Omental fat pad (tissue), 4 donors: ENCODE results near the gene SAV1. TPM values are rescaled to one million over a fixed set of nuclear protein-coding genes. Genes with fewer than 3 reads are reported as not detected.

Experiments used
- ATAC-seq: fragments of 150-250 bp; one replicate; pipeline ENCODE4 v1.9.1; 2016; ENCODE audit warnings: mild to moderate bottlenecking, moderate library complexity; ENCODE audit not compliant: low FRiP score
- DNase-seq: peaks from one replicate; pipeline ENCODE4 v3.0.0-alpha.2; 2019; ENCODE audit warnings: low spot score
- CTCF ChIP-seq, 3 donors: fragments of 450-650 bp; IDR thresholded peaks; one replicate each; pipeline ENCODE4 v1.5.1; 2016 to 2017; ENCODE audit warnings: antibody characterized with exemption in 3 of 3, mild to moderate bottlenecking in 3 of 3, moderate library complexity in 2 of 3
- total RNA-seq, 4 donors: library from RNA; depleted of rRNA; stranded (reverse); fragments of >200 nt; gene quantifications; one replicate each; pipeline ENCODE4 v1.1.0, GENCODE V29; 2016

Gene SAV1
- total RNA-seq, 4 donors from 2014 or later: 37.7 to 49.7 (median 40.0) TPM

- ATAC-seq: no peak
- no peak for TF ChIP-seq CTCF (IDR thresholded peaks at IDR 0.05)
- DNase-seq: no peak
These were observed 47.8 kb downstream of the SAV1 start for GRCh38 chr14:50620341-50620740.

GRCh38 chr14:50619569-50620141 is 48.5 kb downstream of the SAV1 start:
- TF ChIP-seq CTCF (IDR thresholded peaks at IDR 0.05): no peak
- no peak for DNase-seq
- ATAC-seq: no peak

GRCh38 chr14:50616275-50616674 is 51.8 kb downstream of the SAV1 start:
- no peak for ATAC-seq
- no peak for DNase-seq
- TF ChIP-seq CTCF (IDR thresholded peaks at IDR 0.05): no peak

- no peak for TF ChIP-seq CTCF (IDR thresholded peaks at IDR 0.05)
- DNase-seq (no peak), ATAC-seq (no peak)
These were observed 52.6 kb downstream of the SAV1 start for GRCh38 chr14:50615552-50615951.

GRCh38 chr14:50615056-50615455 is 53.0 kb downstream of the SAV1 start:
- ATAC-seq (no peak), DNase-seq (no peak)
- TF ChIP-seq CTCF (IDR thresholded peaks at IDR 0.05): no peak

- no peak for TF ChIP-seq CTCF (IDR thresholded peaks at IDR 0.05)
- no peak for DNase-seq
These were observed 55.3 kb downstream of the SAV1 start for GRCh38 chr14:50612806-50613205.

GRCh38 chr14:50610465-50610864 is 57.6 kb downstream of the SAV1 start:
- no peak for TF ChIP-seq CTCF (IDR thresholded peaks at IDR 0.05)
- DNase-seq (no peak), ATAC-seq (no peak)

More at GRCh38 chr14:50612806-50613205, 55.3 kb downstream of the SAV1 start:
- no peak for ATAC-seq
